OCI-LY3 (cell line): ENCODE measurements around the gene ADAP1.
"Not testable (repeated sequence)": the region's sequence is repeated elsewhere in the genome, so short reads cannot be mapped to it uniquely, and the experiment has no call there.

ENCODE experiments used
- H2AFZ ChIP-seq: fragments of 200-600, 300-600 bp; shearing (Covaris generic); 2 replicates; pipeline ENCODE4 v1.6.0; 2014; ENCODE audit warnings: antibody characterized with exemption, low read depth, low read length
- H3K27ac ChIP-seq: fragments of 200-600, 300-600 bp; sonication (generic); 2 replicates; pipeline ENCODE4 v1.5.1; 2014; ENCODE audit warnings: mild to moderate bottlenecking, low read length, moderate library complexity, mixed read lengths
- H3K27me3 ChIP-seq: fragments of 200-600, 300-600 bp; sonication (generic); 2 replicates; pipeline ENCODE4 v1.6.1; 2014; ENCODE audit warnings: low read depth, low read length, mixed read lengths
- H3K36me3 ChIP-seq: fragments of 200-600, 300-600 bp; sonication (generic); replicated peaks from 2 replicates; pipeline ENCODE3; 2014; ENCODE audit warnings: low read depth, low read length, mixed read lengths
- H3K4me1 ChIP-seq: fragments of 300-600, 200-600 bp; sonication (generic); 2 replicates; pipeline ENCODE4 v1.6.1; 2014; ENCODE audit warnings: low read length, mixed read lengths
- H3K4me2 ChIP-seq: fragments of 200-600, 300-600 bp; sonication (generic); 2 replicates; pipeline ENCODE4 v1.6.1; 2014; ENCODE audit warnings: low read length, mixed read lengths
- H3K4me3 ChIP-seq: fragments of 300-600, 200-600 bp; sonication (generic); 2 replicates; pipeline ENCODE4 v1.5.1; 2014; ENCODE audit warnings: antibody characterized with exemption, mild to moderate bottlenecking, low read length, moderate library complexity
- H3K79me2 ChIP-seq: fragments of 300-600, 200-600 bp; shearing (Covaris generic); 2 replicates; pipeline ENCODE4 v1.6.1; 2014; ENCODE audit warnings: mild to moderate bottlenecking, low read length, mixed read lengths
- H3K9ac ChIP-seq: fragments of 300-600, 200-600 bp; shearing (Covaris generic); 2 replicates; pipeline ENCODE4 v1.6.0; 2014; ENCODE audit warnings: mild to moderate bottlenecking, low read length, moderate library complexity
- H3K9me3 ChIP-seq: fragments of 200-600, 300-600 bp; shearing (Covaris generic); 2 replicates; pipeline ENCODE4 v1.6.1; 2014; ENCODE audit warnings: low read length, mixed read lengths; ENCODE audit not compliant: insufficient read depth
- H4K20me1 ChIP-seq: fragments of 200-600, 300-600 bp; sonication (generic); 2 replicates; pipeline ENCODE4 v1.6.1; 2016; ENCODE audit warnings: low read length, mixed read lengths; ENCODE audit not compliant: insufficient read depth
- EZH2phosphoT487 ChIP-seq: fragments of 200-600 bp; shearing (Covaris generic); IDR thresholded peaks from 2 replicates; pipeline ENCODE4 v1.6.1; 2018; ENCODE audit warnings: antibody characterized with exemption, mixed run types, low read depth
- TF ChIP-seq, protein P1 (sequence below): fragments of 200-600, 300-600 bp; sonication (generic); IDR thresholded peaks from 2 replicates; pipeline ENCODE4 v1.5.1; 2014; ENCODE audit warnings: antibody characterized with exemption, low read length, low read depth

Gene ADAP1, protein sequence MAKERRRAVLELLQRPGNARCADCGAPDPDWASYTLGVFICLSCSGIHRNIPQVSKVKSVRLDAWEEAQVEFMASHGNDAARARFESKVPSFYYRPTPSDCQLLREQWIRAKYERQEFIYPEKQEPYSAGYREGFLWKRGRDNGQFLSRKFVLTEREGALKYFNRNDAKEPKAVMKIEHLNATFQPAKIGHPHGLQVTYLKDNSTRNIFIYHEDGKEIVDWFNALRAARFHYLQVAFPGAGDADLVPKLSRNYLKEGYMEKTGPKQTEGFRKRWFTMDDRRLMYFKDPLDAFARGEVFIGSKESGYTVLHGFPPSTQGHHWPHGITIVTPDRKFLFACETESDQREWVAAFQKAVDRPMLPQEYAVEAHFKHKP

DNA sequence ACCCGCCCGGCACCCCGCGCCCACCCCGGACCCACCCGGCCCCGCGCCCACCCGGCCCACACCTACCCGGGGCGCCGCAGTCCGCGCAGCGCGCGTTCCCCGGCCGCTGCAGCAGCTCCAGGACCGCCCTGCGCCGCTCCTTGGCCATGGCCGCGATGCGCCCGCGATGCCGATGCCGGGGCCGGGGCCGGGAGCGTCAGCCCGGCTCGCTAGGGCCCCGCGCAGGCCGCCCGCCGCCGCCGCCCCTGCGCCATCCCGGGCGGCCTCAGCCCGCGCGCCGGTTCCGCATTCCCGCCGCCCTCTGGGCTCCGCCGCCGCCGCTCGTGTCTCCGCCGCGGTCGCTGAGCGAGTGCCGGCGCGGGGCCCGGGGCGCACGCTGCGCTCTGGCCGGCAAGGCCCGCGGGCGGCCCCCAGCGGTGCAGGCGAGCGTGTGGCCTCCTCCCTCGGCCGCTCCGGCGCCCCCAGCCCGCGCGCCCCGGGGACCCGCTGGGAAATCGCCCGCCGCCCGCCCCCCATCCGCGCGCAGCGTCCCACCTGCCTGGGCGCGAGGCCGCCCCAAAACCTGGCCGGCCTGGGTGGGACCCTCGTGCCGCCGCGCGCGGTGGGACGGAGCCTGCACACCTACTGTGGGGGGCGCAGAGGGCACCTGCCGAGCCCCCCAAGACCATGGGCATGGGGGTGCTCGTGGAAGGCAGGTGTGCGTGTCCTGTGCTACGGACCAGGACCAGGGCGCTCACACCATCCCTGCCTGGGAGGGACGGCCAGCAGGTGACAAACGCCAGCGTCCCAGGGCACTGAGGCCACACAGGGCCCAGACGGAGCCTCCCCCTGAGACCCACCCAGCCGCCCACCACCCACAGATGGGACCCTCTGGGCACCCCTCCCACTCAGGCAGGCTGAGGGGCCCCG, at the start of gene ADAP1:
Gene ADAP1 (minus strand): TSS at position 351 of the 909 bp plus-strand sequence. CDS start 203 bp downstream, at position 148.
- peaks cover 29% of the 10 kb centered on the region for H3K4me1 ChIP-seq
- peak within 1 kb of the TSS; percentile 90 for H3K4me3 ChIP-seq
- H4K20me1 ChIP-seq, result no peaks in the 10 kb centered on the region
- no peaks in the 10 kb centered on the region for H3K9me3 ChIP-seq
- H3K27ac ChIP-seq, result no peak within 1 kb of the TSS
- no peaks in the 10 kb centered on the region for H3K36me3 ChIP-seq
- no peaks in the 10 kb centered on the region for H3K79me2 ChIP-seq
- H3K9ac ChIP-seq, result peak within 1 kb of the TSS; percentile 68
- H3K27me3 ChIP-seq, result peaks cover 10% of the 10 kb centered on the region
- no peak within 1 kb of the TSS for H2AFZ ChIP-seq
- peak within 1 kb of the TSS; percentile 89 for H3K4me2 ChIP-seq
- TF ChIP-seq, protein P1, sequence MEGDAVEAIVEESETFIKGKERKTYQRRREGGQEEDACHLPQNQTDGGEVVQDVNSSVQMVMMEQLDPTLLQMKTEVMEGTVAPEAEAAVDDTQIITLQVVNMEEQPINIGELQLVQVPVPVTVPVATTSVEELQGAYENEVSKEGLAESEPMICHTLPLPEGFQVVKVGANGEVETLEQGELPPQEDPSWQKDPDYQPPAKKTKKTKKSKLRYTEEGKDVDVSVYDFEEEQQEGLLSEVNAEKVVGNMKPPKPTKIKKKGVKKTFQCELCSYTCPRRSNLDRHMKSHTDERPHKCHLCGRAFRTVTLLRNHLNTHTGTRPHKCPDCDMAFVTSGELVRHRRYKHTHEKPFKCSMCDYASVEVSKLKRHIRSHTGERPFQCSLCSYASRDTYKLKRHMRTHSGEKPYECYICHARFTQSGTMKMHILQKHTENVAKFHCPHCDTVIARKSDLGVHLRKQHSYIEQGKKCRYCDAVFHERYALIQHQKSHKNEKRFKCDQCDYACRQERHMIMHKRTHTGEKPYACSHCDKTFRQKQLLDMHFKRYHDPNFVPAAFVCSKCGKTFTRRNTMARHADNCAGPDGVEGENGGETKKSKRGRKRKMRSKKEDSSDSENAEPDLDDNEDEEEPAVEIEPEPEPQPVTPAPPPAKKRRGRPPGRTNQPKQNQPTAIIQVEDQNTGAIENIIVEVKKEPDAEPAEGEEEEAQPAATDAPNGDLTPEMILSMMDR, result no peak
- no peak for TF ChIP-seq EZH2phosphoT487

DNA sequence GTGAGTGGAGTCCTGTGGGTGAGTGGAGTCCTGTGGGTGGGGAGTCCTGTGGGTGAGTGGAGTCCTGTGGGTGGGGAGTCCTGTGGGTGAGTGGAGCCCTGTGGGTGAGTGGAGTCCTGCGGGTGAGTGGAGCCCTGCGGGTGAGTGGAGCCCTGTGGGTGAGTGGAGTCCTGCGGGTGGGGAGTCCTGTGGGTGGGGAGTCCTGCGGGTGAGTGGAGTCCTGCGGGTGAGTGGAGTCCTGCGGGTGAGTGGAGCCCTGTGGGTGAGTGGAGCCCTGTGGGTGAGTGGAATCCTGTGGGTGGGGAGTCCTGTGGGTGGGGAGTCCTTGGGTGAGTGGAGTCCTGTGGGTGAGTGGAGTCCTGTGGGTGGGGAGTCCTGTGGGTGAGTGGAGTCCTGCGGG, 48.0 kb upstream of the ADAP1 start:
- not testable (repeated sequence) for H2AFZ ChIP-seq, H3K4me1 ChIP-seq, H3K27me3 ChIP-seq, H3K79me2 ChIP-seq, H3K36me3 ChIP-seq, H3K9ac ChIP-seq, H3K4me2 ChIP-seq, H3K27ac ChIP-seq, H3K4me3 ChIP-seq, H4K20me1 ChIP-seq, H3K9me3 ChIP-seq

DNA sequence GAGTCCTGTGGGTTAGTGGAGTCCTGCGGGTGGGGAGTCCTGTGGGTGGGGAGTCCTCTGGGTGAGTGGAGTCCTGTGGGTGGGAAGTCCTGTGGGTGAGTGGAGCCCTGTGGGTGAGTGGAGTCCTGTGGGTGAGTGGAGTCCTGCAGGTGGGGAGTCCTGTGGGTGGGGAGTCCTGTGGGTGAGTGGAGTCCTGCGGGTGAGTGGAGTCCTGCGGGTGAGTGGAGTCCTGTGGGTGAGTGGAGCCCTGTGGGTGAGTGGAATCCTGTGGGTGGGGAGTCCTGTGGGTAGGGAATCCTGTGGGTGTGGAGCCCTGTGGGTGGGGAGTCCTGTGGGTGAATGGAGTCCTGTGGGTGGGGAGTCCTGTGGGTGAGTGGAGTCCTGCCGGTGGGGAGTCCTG, 47.5 kb upstream of the ADAP1 start:
- not testable (repeated sequence) for H3K27ac ChIP-seq, H2AFZ ChIP-seq, H3K4me1 ChIP-seq, H3K27me3 ChIP-seq, H3K36me3 ChIP-seq, H3K4me3 ChIP-seq, H3K79me2 ChIP-seq, H4K20me1 ChIP-seq, H3K4me2 ChIP-seq, H3K9ac ChIP-seq, H3K9me3 ChIP-seq

DNA sequence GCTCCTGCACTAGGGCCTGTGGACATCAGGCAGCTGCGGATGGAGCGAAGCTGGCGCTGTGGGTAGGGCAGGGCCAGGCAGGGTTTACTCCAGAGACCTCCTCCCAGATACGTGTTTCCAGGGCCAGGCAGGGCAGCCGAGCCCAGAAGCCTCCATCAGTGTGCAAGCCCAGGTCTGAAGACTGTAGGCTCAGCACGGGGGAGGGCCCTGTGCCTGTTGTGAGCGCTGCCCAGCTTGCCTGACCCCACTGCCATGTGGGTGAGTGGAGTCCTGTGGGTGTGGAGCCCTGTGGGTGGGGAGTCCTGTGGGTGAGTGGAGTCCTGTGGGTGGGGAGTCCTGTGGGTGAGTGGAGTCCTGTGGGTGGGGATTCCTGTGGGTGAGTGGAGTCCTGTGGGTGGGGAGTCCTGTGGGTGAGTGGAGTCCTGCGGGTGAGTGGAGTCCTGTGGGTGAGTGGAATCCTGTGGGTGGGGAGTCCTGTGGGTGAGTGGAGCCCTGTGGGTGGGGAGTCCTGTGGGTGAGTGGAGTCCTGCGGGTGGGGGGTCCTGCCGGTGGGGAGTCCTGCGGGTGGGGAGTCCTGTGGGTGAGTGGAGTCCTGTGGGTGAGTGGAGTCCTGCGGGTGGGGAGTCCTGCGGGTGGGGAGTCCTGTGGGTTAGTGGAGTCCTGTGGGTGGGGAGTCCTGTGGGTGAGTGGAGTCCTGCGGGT, 46.7 kb upstream of the ADAP1 start:
- not testable (repeated sequence) for H3K4me1 ChIP-seq, H3K9me3 ChIP-seq, H3K27ac ChIP-seq, H4K20me1 ChIP-seq, H3K79me2 ChIP-seq, H3K36me3 ChIP-seq, H3K27me3 ChIP-seq, H3K9ac ChIP-seq, H2AFZ ChIP-seq, H3K4me3 ChIP-seq, H3K4me2 ChIP-seq

DNA sequence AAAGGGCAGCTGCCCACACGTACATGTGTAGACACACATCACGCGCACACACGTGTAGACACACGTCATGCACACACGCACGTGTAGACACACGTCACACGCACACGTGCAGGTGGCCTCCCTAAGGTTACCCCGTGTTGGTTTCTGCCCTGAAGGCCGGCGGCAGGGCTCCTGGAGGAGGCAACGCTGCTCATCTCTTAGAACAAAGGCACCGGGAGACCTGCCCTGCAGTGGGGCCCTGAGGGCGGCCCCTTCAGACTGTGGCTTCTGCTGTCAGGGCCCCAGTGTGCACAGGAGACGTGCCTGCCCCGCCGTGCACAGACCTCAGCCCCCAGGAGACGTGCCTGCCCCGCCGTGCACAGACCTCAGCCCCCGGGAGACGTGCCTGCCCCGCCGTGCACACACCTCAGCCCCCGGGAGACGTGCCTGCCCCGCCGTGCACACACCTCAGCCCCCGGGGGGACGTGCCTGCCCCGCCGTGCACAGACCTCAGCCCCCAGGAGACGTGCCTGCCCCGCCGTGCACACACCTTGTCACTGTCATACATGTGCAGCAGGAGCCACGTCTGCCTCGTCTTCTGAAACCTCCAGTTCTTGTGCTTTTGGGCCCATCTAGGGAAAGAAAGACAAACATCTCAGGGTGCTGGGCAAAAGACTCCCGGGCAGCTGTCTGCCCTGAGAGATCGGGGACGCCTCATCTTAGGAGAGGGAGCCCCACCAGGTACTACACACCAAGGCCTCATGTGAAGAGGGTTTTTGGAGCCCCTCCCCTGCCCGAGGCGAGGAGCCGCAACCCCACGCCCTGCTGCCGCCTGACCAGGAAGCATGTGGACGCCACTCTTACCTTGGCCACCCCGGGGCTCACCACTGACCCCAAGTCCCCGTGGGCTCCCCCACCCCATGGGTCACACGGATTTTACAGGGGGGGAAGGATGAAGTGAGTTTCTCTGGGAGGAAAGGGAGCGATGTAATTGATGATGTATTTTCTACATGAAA, 45.8 kb upstream of the ADAP1 start:
- Histone ChIP-seq H2AFZ (no peak overlapping the region), H3K36me3 (no peaks in the 10 kb centered on the region), H3K4me1 (peaks cover 9% of the 10 kb centered on the region), H3K9me3 (no peaks in the 10 kb centered on the region), H3K27me3 (no peaks in the 10 kb centered on the region), H4K20me1 (no peaks in the 10 kb centered on the region), H3K9ac (no peak overlapping the region), H3K4me2 (no peak overlapping the region), H3K4me3 (no peak overlapping the region), H3K79me2 (no peaks in the 10 kb centered on the region), H3K27ac (peak overlapping the region; percentile 58)
- no peak for TF ChIP-seq EZH2phosphoT487
